Measurements from ENCODE around the gene SFXN3.
A peak's percentile ranks its signal among the peaks of the same experiment; 100 is the strongest.

- TF ChIP-seq GATA2 (IDR thresholded peaks at IDR 0.05; ENCODE audit: low read depth, low read length) (peak; percentile 88), GATA3 (IDR thresholded peaks at IDR 0.05; ENCODE audit: low read depth, low read length) (no peak; the same call in 1 of the 2 replicates)
Observed at GRCh38 chr10:101079874-101080273, 48.8 kb downstream of the SFXN3 start.

All from SH-SY5Y (cell line).